Activated naive CD8-positive, alpha-beta T cell treated with anti-CD3 and anti-CD28 coated beads, Interleukin-2, amount 50 U/mL, for 24 hours (primary cell): ENCODE measurements around the gene DAP3.
"Not testable (repeated sequence)": the region's sequence is repeated elsewhere in the genome, so short reads cannot be mapped to it uniquely, and the experiment has no call there.

ENCODE experiments used
- ATAC-seq: fragments of 150-1000 bp; cut with Tn5 transposase; one replicate; pipeline ENCODE4 v1.10.0; 2021
- DNase-seq: peaks from one replicate; pipeline ENCODE4 v3.0.0; 2021
- H3K27ac Mint-ChIP-seq: one replicate; pipeline ENCODE4 v1.8.0; 2021; ENCODE audit warnings: mild to moderate bottlenecking, mixed read lengths
- H3K27me3 Mint-ChIP-seq: one replicate; pipeline ENCODE4 v1.8.0; 2021; ENCODE audit warnings: mixed read lengths
- H3K36me3 Mint-ChIP-seq: one replicate; pipeline ENCODE4 v1.8.0; 2021; ENCODE audit warnings: low read depth, mixed read lengths
- H3K4me1 Mint-ChIP-seq: one replicate; pipeline ENCODE4 v1.8.0; 2021; ENCODE audit warnings: mixed read lengths
- H3K4me3 Mint-ChIP-seq: one replicate; pipeline ENCODE4 v1.8.0; 2021; ENCODE audit warnings: mild to moderate bottlenecking, moderate library complexity, mixed read lengths
- H3K9me3 Mint-ChIP-seq: one replicate; pipeline ENCODE4 v1.8.0; 2021; ENCODE audit warnings: mixed read lengths

The DAP3 gene

GRCh38 chr1:155689081-155689607, at the start of gene DAP3:
Gene DAP3, plus strand, starts transcription at chr1:155689091. Its CDS starts 20,689 bp downstream, at chr1:155709780.
- DNase-seq, H3K9me3 Mint-ChIP-seq, ATAC-seq, H3K27me3 Mint-ChIP-seq: not testable (repeated sequence)
- Mint-ChIP-seq H3K4me3 (peak within 1 kb of the TSS; percentile 96), H3K36me3 (peaks cover 50% of the 10 kb centered on the region), H3K27ac (peak within 1 kb of the TSS; percentile 94), H3K4me1 (peaks cover 64% of the 10 kb centered on the region)

DNA sequence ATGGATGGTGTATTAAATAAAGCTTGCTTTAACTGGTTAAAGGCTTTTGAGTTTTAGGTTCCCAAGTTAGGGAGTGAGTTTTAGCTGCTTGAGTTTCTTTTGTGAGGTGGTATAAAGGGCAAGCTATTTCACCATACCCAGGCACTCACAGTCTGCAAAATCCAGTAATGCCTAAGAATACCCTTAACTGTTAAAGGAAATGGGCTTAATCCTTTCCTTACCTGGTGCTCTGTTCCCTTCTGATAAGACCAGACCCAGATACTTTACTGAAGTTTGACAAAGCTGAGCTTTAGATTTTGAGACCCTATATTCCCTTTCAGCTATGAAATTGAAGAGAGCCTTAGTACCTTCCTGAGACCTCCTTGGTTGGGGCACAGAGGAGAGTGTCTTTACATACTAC, 48.5 kb upstream of the DAP3 start:
- Mint-ChIP-seq H3K4me1 (peaks cover 25% of the 10 kb centered on the region), H3K27ac (no peak overlapping the region), H3K4me3 (no peak overlapping the region), H3K9me3 (peaks cover 6% of the 10 kb centered on the region), H3K27me3 (no peaks in the 10 kb centered on the region), H3K36me3 (peaks cover 9% of the 10 kb centered on the region)
- no peak for ATAC-seq
- no peak for DNase-seq

GRCh38 chr1:155642559-155643180, 46.2 kb upstream of the DAP3 start:
- H3K27ac Mint-ChIP-seq, DNase-seq, H3K4me1 Mint-ChIP-seq, H3K9me3 Mint-ChIP-seq, H3K27me3 Mint-ChIP-seq, ATAC-seq, H3K36me3 Mint-ChIP-seq, H3K4me3 Mint-ChIP-seq: not testable (repeated sequence)

DNA sequence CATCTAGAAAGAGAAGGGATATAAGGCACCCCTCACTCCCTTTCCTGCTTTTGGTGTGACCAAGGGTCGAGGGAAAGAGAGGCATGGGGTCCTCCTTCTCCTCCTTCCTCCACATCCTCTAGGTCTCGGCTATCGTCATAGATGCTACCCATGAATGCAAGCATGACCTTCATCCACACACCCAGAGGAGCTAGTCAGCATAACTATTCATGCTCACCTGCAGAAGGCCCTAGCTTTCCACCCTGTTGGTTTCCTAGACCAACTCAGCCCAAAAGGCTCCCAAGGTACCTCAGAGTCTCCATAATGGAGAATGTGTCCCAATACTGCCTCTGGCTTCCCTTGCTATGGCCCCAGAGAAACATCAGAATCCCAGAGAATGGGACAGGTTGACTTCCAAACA, 45.7 kb upstream of the DAP3 start:
- Mint-ChIP-seq H3K9me3 (peaks cover 6% of the 10 kb centered on the region), H3K4me3 (no peak overlapping the region), H3K4me1 (peaks cover 2% of the 10 kb centered on the region), H3K27me3 (no peaks in the 10 kb centered on the region), H3K36me3 (peaks cover 9% of the 10 kb centered on the region), H3K27ac (no peak overlapping the region)
- DNase-seq (no peak), ATAC-seq (no peak)

DNA sequence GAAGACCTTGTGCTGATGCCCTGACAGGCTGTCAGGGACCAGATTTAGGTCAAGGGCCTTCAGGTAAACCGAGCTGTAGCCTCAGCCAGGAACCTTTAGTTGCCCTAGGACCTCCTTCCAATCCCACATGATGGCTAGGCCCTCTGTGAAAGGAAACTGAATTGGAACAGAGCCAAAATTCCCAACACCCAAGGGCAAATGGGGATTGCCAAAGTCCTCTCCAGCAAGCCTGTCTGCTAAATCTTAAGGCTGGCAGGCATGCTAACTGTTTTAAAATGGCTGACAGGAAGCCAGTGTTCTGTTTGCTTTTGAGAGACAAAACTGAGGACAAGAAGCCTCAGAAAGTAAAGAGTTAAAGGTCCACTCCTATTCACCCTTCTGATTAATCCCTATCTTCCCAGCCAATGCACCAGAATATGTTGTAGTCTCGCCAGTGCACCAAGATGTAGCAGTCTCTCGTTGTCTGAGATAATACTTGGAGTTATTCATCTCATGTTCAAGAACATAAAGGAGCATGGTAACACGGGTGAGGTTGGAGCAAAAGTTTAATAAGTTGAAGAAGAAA, 43.8 kb upstream of the DAP3 start:
- Mint-ChIP-seq H3K27me3 (no peaks in the 10 kb centered on the region), H3K27ac (no peak overlapping the region)

DNA sequence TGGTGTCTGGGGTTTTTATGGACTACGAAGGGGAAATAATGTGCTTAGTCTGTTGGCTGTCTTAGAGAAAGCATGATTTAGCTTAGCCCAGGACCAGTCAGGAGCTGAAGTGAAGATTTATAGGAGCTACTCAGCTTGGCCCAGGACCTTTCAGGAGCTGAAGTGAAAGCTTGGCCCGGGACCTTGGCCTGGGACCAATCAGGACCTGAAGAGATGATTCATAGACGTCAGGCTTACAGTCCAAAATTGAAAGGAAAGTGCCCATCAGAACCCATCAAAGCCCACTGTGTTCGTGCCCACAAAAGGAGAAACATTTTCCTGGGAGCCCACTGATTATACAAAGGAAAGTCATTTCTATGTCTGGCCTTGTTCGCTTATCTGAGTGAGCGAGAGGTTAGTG, 43.2 kb upstream of the DAP3 start:
- DNase-seq (no peak), ATAC-seq (no peak)
- Mint-ChIP-seq H3K27me3 (no peaks in the 10 kb centered on the region), H3K27ac (no peak overlapping the region), H3K9me3 (peaks cover 6% of the 10 kb centered on the region), H3K4me1 (peaks cover 2% of the 10 kb centered on the region), H3K36me3 (peaks cover 9% of the 10 kb centered on the region), H3K4me3 (no peak overlapping the region)

More for the DNA sequence above, 43.8 kb upstream of the DAP3 start:
- Mint-ChIP-seq H3K4me1 (peaks cover 2% of the 10 kb centered on the region), H3K4me3 (no peak overlapping the region), H3K9me3 (peaks cover 6% of the 10 kb centered on the region), H3K36me3 (peaks cover 9% of the 10 kb centered on the region)
- ATAC-seq: no peak
- DNase-seq: no peak

GRCh38 chr1:155646307-155646706, 42.6 kb upstream of the DAP3 start:
- H3K27ac Mint-ChIP-seq: no peak overlapping the region
- no peak for DNase-seq
- ATAC-seq: no peak

GRCh38 chr1:155648207-155649147, 40.4 kb upstream of the DAP3 start:
- H3K36me3 Mint-ChIP-seq: no peaks in the 10 kb centered on the region
- H3K27me3 Mint-ChIP-seq: no peaks in the 10 kb centered on the region
- no peaks in the 10 kb centered on the region for H3K9me3 Mint-ChIP-seq
- no peak overlapping the region for H3K27ac Mint-ChIP-seq
- peak; percentile 77 for ATAC-seq
- H3K4me1 Mint-ChIP-seq: peaks cover 2% of the 10 kb centered on the region
- no peak for DNase-seq
- no peak overlapping the region for H3K4me3 Mint-ChIP-seq

More at GRCh38 chr1:155646307-155646706, 42.6 kb upstream of the DAP3 start:
- Mint-ChIP-seq H3K4me3 (no peak overlapping the region), H3K9me3 (peaks cover 6% of the 10 kb centered on the region), H3K4me1 (peaks cover 2% of the 10 kb centered on the region), H3K27me3 (no peaks in the 10 kb centered on the region), H3K36me3 (peaks cover 9% of the 10 kb centered on the region)

DNA sequence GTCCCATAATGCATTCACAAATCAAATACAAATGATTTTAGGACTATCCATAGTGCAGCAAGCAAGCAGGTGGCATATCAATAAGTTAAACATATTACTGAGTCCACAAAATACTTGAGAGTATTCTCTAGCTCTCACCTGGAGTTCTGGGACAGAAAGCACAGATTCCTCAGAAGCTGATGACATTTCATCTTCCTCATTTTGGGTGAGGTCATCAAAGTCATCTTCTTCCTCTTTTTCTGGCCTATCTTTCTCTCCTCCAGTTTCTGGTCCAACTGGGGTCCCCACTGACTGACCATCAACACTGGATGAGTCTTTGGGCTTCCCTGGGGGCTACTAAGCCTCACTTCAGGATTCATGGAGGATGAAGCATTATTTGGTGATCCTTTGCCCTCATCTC, 39.2 kb upstream of the DAP3 start:
- Mint-ChIP-seq H3K27ac (no peak overlapping the region), H3K27me3 (no peaks in the 10 kb centered on the region), H3K9me3 (no peaks in the 10 kb centered on the region), H3K4me1 (peaks cover 2% of the 10 kb centered on the region), H3K36me3 (no peaks in the 10 kb centered on the region), H3K4me3 (no peak overlapping the region)
- ATAC-seq: no peak
- DNase-seq: no peak

DNA sequence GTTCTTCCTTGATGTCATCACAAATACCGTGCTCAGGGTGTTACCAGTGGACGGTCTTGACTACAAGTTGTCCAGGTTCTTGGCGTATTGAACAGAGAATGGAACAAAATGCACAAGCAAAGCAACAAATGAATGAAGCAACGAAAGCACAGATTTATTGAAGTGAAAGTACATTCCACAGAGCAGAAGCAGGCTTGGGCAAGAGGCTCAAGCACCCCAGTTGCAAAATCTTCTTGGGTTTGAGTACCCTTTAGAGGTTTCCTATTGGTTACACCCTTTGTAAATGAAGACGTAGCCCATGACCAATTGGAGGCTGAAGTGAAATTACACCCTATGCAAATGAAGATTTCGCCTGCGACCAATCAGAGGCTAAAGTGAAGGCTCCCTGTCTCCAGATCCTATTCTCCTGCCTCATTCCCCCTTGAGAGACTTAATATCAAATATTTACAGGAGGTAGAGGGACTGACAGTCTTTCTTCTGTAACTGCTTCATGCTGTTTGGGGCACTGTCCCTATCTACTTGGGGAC, 38.6 kb upstream of the DAP3 start:
- Mint-ChIP-seq H3K4me1 (peaks cover 2% of the 10 kb centered on the region), H3K27me3 (no peaks in the 10 kb centered on the region), H3K4me3 (no peak overlapping the region), H3K27ac (no peak overlapping the region), H3K36me3 (no peaks in the 10 kb centered on the region), H3K9me3 (no peaks in the 10 kb centered on the region)
- DNase-seq (no peak), ATAC-seq (no peak)

- Mint-ChIP-seq H3K4me3 (no peak overlapping the region), H3K36me3 (no peaks in the 10 kb centered on the region)
These were observed 36.8 kb upstream of the DAP3 start for GRCh38 chr1:155651861-155652661.

DNA sequence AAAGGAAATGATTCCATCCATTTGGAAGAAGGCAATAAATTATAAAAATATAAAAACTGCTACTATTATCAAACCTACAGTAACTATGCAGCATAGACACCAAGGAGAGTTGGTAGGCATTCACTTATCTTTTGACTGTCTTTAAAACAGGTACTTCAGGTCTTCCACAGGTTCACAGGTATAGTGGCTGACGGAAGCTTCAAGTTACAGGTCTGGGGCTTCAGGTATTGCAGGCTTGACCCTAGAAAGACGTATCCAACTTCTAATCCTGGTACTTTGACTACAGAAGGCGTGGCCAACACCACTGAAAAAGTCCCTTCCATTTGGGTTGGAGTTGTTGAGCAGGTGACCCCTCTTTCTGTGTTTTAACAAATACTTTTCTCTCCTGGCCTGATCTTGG, 35.9 kb upstream of the DAP3 start:
- no peak overlapping the region for H3K4me3 Mint-ChIP-seq
- H3K4me1 Mint-ChIP-seq: peaks cover 2% of the 10 kb centered on the region
- no peak for DNase-seq
- ATAC-seq: no peak
- H3K27ac Mint-ChIP-seq: no peak overlapping the region
- H3K9me3 Mint-ChIP-seq: no peaks in the 10 kb centered on the region
- H3K27me3 Mint-ChIP-seq: no peaks in the 10 kb centered on the region
- peaks cover 3% of the 10 kb centered on the region for H3K36me3 Mint-ChIP-seq

More at GRCh38 chr1:155651861-155652661, 36.8 kb upstream of the DAP3 start:
- Mint-ChIP-seq H3K27me3 (no peaks in the 10 kb centered on the region), H3K4me1 (peaks cover 2% of the 10 kb centered on the region), H3K9me3 (no peaks in the 10 kb centered on the region), H3K27ac (no peak overlapping the region)
- ATAC-seq (no peak), DNase-seq (no peak)

DNA sequence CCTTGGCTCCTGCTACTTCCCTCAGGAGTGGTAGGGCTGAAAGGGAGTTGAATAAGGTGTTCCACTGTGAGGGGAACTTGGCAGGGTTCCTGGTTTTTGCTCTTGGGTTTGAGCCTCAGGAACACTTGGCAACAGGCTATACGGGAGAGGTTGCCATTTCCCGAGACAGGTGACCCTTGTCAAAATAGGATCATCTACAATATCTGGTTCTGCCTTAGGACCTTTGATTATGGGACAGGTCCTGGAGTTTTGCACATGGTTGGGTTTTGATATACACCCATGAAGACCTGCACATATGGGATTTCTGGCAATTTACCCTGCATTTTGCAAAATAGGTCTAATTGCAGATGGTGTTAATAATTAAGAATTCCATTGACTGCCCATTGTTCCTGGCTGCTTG, 31.4 kb upstream of the DAP3 start:
- no peaks in the 10 kb centered on the region for H3K4me1 Mint-ChIP-seq
- no peak overlapping the region for H3K4me3 Mint-ChIP-seq
- H3K27me3 Mint-ChIP-seq: no peaks in the 10 kb centered on the region
- no peaks in the 10 kb centered on the region for H3K9me3 Mint-ChIP-seq
- H3K27ac Mint-ChIP-seq: no peak overlapping the region
- no peak for DNase-seq
- ATAC-seq: no peak
- H3K36me3 Mint-ChIP-seq: peaks cover 37% of the 10 kb centered on the region

GRCh38 chr1:155661239-155661638, 27.7 kb upstream of the DAP3 start:
- not testable (repeated sequence) for DNase-seq, H3K27ac Mint-ChIP-seq, H3K4me3 Mint-ChIP-seq, ATAC-seq, H3K9me3 Mint-ChIP-seq, H3K4me1 Mint-ChIP-seq, H3K27me3 Mint-ChIP-seq
- H3K36me3 Mint-ChIP-seq: peaks cover 53% of the 10 kb centered on the region
